ENCODE measurements around the gene KIAA1755.
A peak's percentile ranks its signal among the peaks of the same experiment; 100 is the strongest.

- peak in 1 of 7 experiments; percentile 25 for TF ChIP-seq CTCF (IDR thresholded peaks at IDR 0.05)
- TF ChIP-seq POLR2A (IDR thresholded peaks at IDR 0.05), result no peak
- TF ChIP-seq POLR2AphosphoS5 (IDR thresholded peaks at IDR 0.05), result no peak
Observed at GRCh38 chr20:38304845-38305447, 44.4 kb upstream of the KIAA1755 start.
